ENCODE data around the gene SYCP2. TPM values are rescaled to one million over a fixed set of nuclear protein-coding genes. Genes with fewer than 3 reads are reported as not detected.

SYCP2 gene
- total RNA-seq, 3 donors from 2014 or later: 4.5 to 30.1 (median 12.5) TPM

DNA sequence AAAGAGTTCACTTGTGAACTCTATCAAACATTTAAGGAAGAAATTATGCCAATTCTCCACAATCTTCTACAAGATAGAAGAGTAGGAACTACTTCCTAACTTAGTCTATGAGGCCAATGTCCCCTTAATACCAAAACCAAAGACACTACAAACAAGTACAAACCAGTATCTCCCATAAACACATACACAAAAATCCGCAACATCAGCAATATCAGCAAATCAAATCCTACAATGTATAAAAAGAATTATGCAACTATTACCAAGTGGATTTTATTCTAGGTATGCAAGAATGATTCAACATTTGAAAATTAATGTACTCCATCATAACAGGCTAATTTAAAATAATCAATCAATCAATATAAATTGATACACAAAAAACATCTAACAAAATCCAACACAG lies 45.4 kb downstream of the SYCP2 start:
- no peak for DNase-seq (ENCODE audit: low spot score in 2 of 2)
- no peaks in the 10 kb centered on the region for H3K9me3 ChIP-seq
- H3K27me3 ChIP-seq: no peaks in the 10 kb centered on the region
- intact Hi-C loops (cut with DNase I; ENCODE audit: low total_unique reads): no loop called here
- no peaks in the 10 kb centered on the region for H3K4me1 ChIP-seq
- no peak overlapping the region for H3K4me3 ChIP-seq
- no peak overlapping the region for H3K27ac ChIP-seq
- no peaks in the 10 kb centered on the region for H3K36me3 ChIP-seq
- TF ChIP-seq CTCF (IDR thresholded peaks at IDR 0.05) (no peak), POLR2A (IDR thresholded peaks at IDR 0.05) (no peak), POLR2AphosphoS5 (IDR thresholded peaks at IDR 0.05) (no peak)

- Histone ChIP-seq H3K9me3 (no peaks in the 10 kb centered on the region), H3K27ac (no peak overlapping the region), H3K4me1 (no peaks in the 10 kb centered on the region), H3K4me3 (no peak overlapping the region), H3K27me3 (no peaks in the 10 kb centered on the region), H3K36me3 (no peaks in the 10 kb centered on the region)
- no peak for TF ChIP-seq POLR2A (IDR thresholded peaks at IDR 0.05)
- no peak for DNase-seq (ENCODE audit: low spot score in 2 of 2)
- intact Hi-C loops (cut with DNase I; ENCODE audit: low total_unique reads): no loop called here
These were observed 48.9 kb downstream of the SYCP2 start for GRCh38 chr20:59884494-59884893.

GRCh38 chr20:59880198-59880597 lies 53.2 kb downstream of the SYCP2 start:
- H3K4me1 ChIP-seq: no peaks in the 10 kb centered on the region
- H3K9me3 ChIP-seq: no peaks in the 10 kb centered on the region
- H3K27me3 ChIP-seq: no peaks in the 10 kb centered on the region
- intact Hi-C loops (cut with DNase I; ENCODE audit: low total_unique reads): no loop called here
- no peak overlapping the region for H3K4me3 ChIP-seq
- no peaks in the 10 kb centered on the region for H3K36me3 ChIP-seq
- TF ChIP-seq CTCF (IDR thresholded peaks at IDR 0.05): no peak
- no peak overlapping the region for H3K27ac ChIP-seq
- no peak for DNase-seq (ENCODE audit: low spot score in 2 of 2)

DNA sequence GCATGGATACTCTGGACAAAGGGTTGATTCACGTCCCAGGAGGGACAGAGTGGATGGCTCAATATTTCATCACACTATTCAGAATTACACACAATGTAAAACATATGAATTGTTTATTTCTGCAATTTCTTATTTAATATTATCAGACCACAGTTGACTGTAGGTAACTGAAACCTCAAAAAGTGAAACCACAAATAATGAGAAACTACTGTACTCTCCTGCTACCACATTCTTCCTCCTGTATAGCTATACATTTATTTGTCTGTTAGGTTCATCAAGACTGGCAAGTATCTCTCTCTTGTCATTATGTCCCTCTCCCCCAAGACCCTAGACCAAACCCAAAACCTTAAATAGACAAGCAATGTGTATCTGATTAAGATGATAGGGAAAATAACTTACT lies 60.0 kb downstream of the SYCP2 start:
- Histone ChIP-seq H3K4me1 (no peaks in the 10 kb centered on the region), H3K27me3 (no peaks in the 10 kb centered on the region), H3K4me3 (no peak overlapping the region), H3K27ac (no peak overlapping the region), H3K9me3 (no peaks in the 10 kb centered on the region), H3K36me3 (no peaks in the 10 kb centered on the region)
- TF ChIP-seq POLR2A (IDR thresholded peaks at IDR 0.05) (no peak), CTCF (IDR thresholded peaks at IDR 0.05) (no peak), POLR2AphosphoS5 (IDR thresholded peaks at IDR 0.05) (no peak)
- intact Hi-C loops (cut with DNase I; ENCODE audit: low total_unique reads): no loop called here
- DNase-seq (ENCODE audit: low spot score in 2 of 2): no peak

- intact Hi-C loops (cut with DNase I; ENCODE audit: low total_unique reads): no loop called here
- H3K27me3 ChIP-seq: no peaks in the 10 kb centered on the region
- DNase-seq (ENCODE audit: low spot score in 2 of 2): no peak
- TF ChIP-seq POLR2A (IDR thresholded peaks at IDR 0.05) (no peak), POLR2AphosphoS5 (IDR thresholded peaks at IDR 0.05) (no peak), CTCF (IDR thresholded peaks at IDR 0.05) (no peak)
- H3K4me1 ChIP-seq: no peaks in the 10 kb centered on the region
- no peak overlapping the region for H3K27ac ChIP-seq
- no peak overlapping the region for H3K4me3 ChIP-seq
- peaks cover 1% of the 10 kb centered on the region for H3K36me3 ChIP-seq
- H3K9me3 ChIP-seq: no peaks in the 10 kb centered on the region
These were observed 62.3 kb downstream of the SYCP2 start for GRCh38 chr20:59871096-59871495.

GRCh38 chr20:59866338-59866737 lies 67.1 kb downstream of the SYCP2 start:
- no peak overlapping the region for H3K27ac ChIP-seq
- H3K9me3 ChIP-seq: no peaks in the 10 kb centered on the region
- TF ChIP-seq CTCF (IDR thresholded peaks at IDR 0.05) (no peak), POLR2AphosphoS5 (IDR thresholded peaks at IDR 0.05) (no peak), POLR2A (IDR thresholded peaks at IDR 0.05) (no peak)
- DNase-seq (ENCODE audit: low spot score in 2 of 2): no peak
- H3K4me3 ChIP-seq: no peak overlapping the region
- no peaks in the 10 kb centered on the region for H3K27me3 ChIP-seq
- no peaks in the 10 kb centered on the region for H3K4me1 ChIP-seq
- intact Hi-C loops (cut with DNase I; ENCODE audit: low total_unique reads): no loop called here
- H3K36me3 ChIP-seq: peaks cover 6% of the 10 kb centered on the region
